Measurements from ENCODE around the gene COLGALT1.
A peak's percentile ranks its signal among the peaks of the same experiment; 100 is the strongest.

Gene COLGALT1

DNA sequence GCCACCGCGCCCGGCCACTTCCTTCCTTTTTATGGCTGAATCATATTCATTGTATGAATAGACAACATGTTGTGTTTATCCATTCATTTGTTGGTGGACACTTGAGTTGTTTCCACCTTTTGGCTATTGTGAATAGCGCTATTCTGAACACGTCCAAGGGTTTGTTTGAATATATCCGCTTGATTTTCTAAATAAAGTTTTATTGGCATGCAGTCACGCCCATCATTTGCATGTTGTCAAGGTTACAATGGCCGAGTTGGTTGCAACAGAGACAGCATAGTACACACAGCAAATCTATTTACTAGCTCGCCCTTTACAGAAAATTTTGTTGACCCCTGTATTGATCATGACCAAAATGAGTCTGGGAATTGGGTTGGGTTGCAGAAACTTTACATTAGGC is 43.5 kb downstream of the COLGALT1 start:
- DNase-seq (ENCODE audit: low spot score), result no peak

DNA sequence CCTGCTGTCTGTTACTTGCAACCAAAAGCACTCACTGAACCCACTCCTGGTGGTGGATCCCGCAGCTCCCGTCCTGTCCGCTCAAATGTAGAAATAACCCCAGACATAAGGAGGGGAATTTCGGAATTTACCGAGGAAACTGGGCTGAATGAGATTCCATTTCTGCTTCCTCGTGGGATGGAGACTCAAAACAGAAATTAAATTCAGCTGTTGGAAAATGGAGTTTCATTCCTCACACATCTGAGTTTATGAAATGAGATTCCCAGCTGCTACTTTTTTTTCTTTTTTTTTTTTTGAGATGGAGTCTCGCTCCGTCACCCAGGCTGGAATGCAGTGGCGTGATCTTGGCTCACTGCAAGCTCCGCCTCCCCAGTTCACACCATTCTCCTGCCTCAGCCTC is 44.3 kb downstream of the COLGALT1 start:
- DNase-seq (ENCODE audit: low spot score), result no peak

- DNase-seq (ENCODE audit: low spot score), result no peak
These were observed 46.2 kb downstream of the COLGALT1 start for GRCh38 chr19:17601683-17602082.

- no peak for DNase-seq (ENCODE audit: low spot score)
These were observed 46.8 kb downstream of the COLGALT1 start for GRCh38 chr19:17602217-17602616.

- DNase-seq (ENCODE audit: low spot score), result no peak
These were observed 47.5 kb downstream of the COLGALT1 start for GRCh38 chr19:17602872-17603510.

DNA sequence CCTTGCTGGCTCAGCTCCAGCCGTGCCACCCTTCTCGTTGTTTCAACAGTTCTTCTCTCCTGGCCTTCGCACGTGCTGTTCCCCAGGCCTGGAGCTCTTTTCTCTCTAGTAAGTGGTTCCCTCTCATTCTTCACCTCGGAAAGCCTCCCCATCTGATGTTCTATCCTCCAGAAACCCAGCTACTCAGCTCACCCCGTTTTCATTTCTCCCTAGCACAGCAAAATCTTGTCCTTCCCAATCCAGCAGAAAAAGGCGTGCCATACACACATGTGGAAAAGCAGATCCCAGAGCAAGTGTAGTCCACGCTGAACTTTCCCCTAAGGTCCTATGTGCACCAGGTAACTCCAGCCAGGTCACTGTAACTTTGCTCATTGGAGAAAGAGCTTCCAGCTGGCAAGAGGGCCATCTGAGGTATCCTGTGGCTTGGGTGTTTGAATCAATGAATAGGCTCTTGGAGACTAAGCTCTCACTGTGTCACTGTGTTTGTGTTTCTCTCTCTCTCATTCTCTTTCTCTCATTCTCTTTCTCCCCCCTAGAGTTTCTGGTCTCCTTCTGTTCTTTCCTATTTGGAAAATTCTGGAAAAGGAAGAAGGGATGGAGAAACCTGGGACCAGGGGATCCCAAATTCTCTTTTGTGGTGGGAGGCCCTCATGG is 49.0 kb downstream of the COLGALT1 start:
- no peak for DNase-seq (ENCODE audit: low spot score)

- no peak for DNase-seq (ENCODE audit: low spot score)
These were observed 49.7 kb downstream of the COLGALT1 start for GRCh38 chr19:17605117-17605516.

GRCh38 chr19:17605761-17606589 is 50.5 kb downstream of the COLGALT1 start:
- DNase-seq (ENCODE audit: low spot score), result peak; percentile 91

DNA sequence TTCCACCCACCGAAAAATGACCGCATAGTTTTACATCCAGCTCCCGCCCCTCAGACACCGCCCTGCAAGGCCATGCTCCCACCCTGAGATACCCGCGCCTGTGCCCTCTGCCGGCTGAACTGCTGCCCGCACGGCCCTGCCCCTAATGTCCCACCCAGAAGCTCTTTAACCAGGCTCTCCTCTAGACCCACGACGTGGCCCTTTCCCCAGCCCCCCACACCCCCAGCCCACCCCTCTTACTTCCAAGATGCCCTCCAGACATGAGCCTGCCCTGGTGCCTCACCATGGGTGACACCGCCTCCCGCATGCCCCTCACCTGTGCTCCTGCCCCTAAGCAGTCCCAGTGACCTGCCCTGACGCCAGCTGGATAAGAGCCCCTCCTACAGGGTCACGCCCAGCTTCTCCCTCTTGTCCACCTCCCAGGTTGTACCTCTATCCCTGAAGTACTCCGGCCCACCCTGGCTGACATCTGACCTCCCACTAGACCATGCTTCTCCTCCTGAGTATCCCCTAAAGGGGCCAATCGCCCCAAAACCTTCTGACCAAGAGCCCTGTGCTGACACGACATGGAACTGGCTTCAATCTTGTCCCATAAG is 51.2 kb downstream of the COLGALT1 start:
- no peak for DNase-seq (ENCODE audit: low spot score)

DNA sequence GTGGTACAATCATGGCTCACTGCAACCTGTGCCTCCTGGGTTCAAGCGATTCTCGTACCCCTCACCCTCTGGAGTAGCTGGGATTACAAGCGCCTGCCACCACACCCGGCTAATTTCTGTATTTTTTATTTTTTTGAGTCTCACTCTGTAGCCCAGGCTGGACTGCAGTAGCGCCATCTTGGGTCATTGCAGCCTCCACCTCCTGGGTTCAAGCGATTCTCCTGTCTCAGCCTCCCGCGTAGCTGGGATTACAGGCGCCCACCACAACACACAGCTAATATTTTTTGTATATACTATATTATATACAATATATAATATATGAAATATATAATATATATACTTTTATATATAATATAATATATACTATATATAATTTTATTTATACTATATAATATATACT is 52.5 kb downstream of the COLGALT1 start:
- DNase-seq (ENCODE audit: low spot score), result no peak

DNA sequence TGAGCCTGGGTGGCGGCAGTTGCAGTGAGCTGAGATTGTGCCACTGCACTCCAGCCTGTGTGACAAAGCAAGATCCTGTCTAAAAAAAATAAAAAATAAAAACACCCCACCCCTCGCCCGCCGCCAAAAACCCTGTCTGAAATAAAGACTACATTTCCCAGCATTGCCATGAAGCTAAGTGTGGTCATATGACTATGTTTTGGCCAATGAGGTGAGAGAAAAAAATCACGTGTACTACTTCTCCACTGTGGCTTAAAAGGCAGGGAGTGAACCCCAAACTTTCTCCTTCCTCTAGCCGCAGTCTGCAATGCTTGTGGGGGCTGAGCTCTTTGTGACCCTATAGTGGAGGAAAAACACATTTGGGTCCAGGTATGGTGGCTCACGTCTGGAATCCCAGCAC is 54.9 kb downstream of the COLGALT1 start:
- no peak for DNase-seq (ENCODE audit: low spot score)

- no peak for DNase-seq (ENCODE audit: low spot score)
These were observed 56.2 kb downstream of the COLGALT1 start for GRCh38 chr19:17611462-17612244.

- DNase-seq (ENCODE audit: low spot score), result no peak
These were observed 59.0 kb downstream of the COLGALT1 start for GRCh38 chr19:17614476-17614875.

GRCh38 chr19:17615889-17616685 is 60.6 kb downstream of the COLGALT1 start:
- no peak for DNase-seq (ENCODE audit: low spot score)

DNA sequence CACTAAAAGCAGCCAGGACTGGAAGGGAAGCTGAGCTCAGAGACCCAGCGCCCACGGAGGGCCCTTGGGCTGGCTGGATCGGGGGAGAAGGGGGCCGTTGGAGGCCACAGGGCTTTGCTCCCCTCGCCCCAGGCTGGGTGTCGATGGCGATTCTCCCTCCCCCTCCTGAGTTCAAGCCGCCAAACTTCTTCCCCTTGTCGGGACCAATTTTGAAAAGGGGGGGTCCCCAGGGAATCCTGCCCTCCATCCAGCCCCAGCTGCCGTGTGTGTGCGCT is 61.2 kb downstream of the COLGALT1 start:
- no peak for DNase-seq (ENCODE audit: low spot score)

DNA sequence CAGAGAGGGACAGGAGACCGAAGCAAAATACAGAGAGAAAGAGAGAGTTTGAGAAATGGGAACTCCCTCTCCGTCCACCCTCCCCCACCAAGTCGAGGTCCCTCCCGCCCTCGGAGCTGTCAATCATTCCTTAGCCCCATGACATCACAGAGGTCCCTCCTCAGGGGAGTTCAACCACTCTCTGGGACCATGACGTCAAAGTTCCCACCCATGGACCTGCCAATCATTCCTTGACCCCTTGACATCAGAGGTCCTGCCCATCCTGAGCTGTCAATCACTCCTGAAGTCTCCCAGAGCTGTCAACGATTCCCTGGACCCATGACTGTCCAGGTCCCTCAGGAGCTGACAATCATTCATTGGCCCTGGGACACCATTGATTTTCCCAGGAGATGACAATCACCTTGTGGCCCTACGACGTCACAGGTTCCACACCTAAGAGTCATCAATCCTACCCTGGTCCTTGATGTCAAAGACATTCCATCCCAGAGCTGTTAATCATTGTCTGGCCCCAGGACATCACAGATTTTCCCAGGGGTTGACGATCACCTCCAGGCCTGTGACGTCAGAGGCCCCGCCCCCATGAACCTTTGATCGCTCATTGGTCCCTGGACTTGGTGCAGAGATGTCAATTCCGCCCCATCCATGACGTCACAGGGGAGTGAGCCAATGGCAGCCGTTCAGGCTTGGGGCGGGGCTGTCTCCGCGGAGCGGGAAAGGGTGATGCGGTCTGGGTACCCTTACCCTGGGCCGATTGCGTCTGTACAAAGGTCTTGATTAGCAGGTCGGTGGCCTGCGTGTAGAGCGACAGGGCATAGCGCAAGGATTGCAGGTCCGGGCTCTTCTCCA is 61.7 kb downstream of the COLGALT1 start:
- DNase-seq (ENCODE audit: low spot score), result no peak

- no peak for DNase-seq (ENCODE audit: low spot score)
These were observed 62.4 kb downstream of the COLGALT1 start for GRCh38 chr19:17617807-17618192.

DNA sequence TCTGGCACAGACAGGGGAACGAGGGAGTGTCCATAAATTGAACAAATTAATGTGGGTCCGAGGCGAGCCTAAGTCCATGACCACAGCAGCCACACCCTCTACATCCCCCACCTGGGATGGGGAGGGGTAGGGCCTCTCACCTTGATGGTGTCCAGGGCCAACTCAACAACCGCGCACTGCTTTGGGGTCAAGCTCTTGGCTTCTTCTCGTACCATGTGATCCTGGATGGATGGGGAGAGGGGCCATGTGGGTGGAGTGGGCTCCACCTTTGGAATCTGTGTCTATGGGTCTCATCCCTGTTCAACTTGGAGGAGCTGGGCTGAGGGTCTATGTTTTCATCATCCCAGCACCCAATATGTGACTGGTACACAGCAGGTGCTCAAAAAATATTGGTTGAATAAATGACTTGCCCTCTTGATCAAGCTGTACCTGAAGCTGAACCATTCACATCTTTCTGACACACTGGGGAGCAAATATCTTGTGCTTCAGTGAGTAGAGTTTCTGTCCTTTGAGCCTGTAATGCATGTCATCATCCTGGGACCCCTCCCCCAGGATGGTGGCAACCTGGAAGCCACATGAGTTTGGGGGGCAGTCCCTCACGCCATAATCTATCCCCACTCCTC is 62.9 kb downstream of the COLGALT1 start:
- no peak for DNase-seq (ENCODE audit: low spot score)

GRCh38 chr19:17618936-17619335 is 63.5 kb downstream of the COLGALT1 start:
- DNase-seq (ENCODE audit: low spot score), result no peak

GRCh38 chr19:17620696-17621095 is 65.2 kb downstream of the COLGALT1 start:
- DNase-seq (ENCODE audit: low spot score), result no peak

Measured in GM03348 (cell line).